Measurements from ENCODE around the gene IFT43.
A peak's percentile ranks its signal among the peaks of the same experiment; 100 is the strongest.

Gene IFT43

DNA sequence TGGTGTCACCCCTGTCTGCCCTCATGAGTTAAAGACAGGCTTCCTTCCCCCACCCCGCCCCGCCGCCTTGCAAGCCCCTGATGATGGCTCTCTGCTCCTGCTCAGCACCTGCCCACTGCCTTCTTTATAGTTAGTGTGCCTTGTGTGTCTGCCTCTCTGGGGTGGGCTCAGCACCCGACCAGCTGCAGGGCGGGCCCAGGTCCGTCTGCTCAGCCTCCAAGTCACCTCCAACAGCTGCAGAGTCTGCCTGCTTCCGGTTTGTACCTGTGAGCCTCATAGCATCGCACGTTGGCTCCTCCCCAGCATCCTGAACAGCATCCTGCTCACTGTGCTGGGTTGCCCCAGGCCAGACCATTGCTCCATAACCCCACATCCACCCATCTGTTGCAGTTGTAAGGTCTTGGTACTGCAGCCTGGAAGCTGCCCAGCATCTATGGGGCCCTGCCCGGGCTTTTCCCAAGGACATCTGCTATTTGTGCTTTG, 7.3 kb upstream of the IFT43 start:
- TF ChIP-seq EZH2phosphoT487 (IDR thresholded peaks at IDR 0.05; ENCODE audit: low read length) (no peak), EZH2 (optimal IDR thresholded peaks at IDR 0.05; ENCODE audit: low read depth, low read length) (no peak)
- TF ChIP-seq, protein P1, sequence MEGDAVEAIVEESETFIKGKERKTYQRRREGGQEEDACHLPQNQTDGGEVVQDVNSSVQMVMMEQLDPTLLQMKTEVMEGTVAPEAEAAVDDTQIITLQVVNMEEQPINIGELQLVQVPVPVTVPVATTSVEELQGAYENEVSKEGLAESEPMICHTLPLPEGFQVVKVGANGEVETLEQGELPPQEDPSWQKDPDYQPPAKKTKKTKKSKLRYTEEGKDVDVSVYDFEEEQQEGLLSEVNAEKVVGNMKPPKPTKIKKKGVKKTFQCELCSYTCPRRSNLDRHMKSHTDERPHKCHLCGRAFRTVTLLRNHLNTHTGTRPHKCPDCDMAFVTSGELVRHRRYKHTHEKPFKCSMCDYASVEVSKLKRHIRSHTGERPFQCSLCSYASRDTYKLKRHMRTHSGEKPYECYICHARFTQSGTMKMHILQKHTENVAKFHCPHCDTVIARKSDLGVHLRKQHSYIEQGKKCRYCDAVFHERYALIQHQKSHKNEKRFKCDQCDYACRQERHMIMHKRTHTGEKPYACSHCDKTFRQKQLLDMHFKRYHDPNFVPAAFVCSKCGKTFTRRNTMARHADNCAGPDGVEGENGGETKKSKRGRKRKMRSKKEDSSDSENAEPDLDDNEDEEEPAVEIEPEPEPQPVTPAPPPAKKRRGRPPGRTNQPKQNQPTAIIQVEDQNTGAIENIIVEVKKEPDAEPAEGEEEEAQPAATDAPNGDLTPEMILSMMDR (IDR thresholded peaks at IDR 0.05; ENCODE audit: low read length) = no peak
- Histone ChIP-seq H3K9me2 (replicated peaks; ENCODE audit: insufficient read depth, low read length) (no peaks in the 10 kb centered on the region), H2AFZ (ENCODE audit: low read length) (no peak overlapping the region), H4K20me1 (ENCODE audit: insufficient read depth, low read length) (no peaks in the 10 kb centered on the region), H3F3A (ENCODE audit: insufficient read depth, low read length) (no peaks in the 10 kb centered on the region), H3K36me3 (replicated peaks; ENCODE audit: insufficient read depth, low read length) (no peaks in the 10 kb centered on the region), H3K79me2 (ENCODE audit: low read length) (no peaks in the 10 kb centered on the region), H3K4me1 (ENCODE audit: low read length) (no peaks in the 10 kb centered on the region), H3K27ac (ENCODE audit: low read length) (no peak overlapping the region), H3K4me2 (ENCODE audit: low read depth, low read length) (no peak overlapping the region), H3K9me3 (replicated peaks; ENCODE audit: insufficient read depth, low read length) (no peaks in the 10 kb centered on the region), H3K4me3 (ENCODE audit: low read length) (no peak overlapping the region), H3K27me3 (replicated peaks; ENCODE audit: insufficient read depth, low read length) (no peaks in the 10 kb centered on the region), H3K9ac (ENCODE audit: low read length) (no peak overlapping the region)
- no peak for DNase-seq

- H3K79me2 ChIP-seq (ENCODE audit: low read length) = no peaks in the 10 kb centered on the region
- no peaks in the 10 kb centered on the region for H3K36me3 ChIP-seq (replicated peaks; ENCODE audit: insufficient read depth, low read length)
- no peak overlapping the region for H3K4me2 ChIP-seq (ENCODE audit: low read depth, low read length)
- H3F3A ChIP-seq (ENCODE audit: insufficient read depth, low read length) = no peaks in the 10 kb centered on the region
- no peaks in the 10 kb centered on the region for H3K9me2 ChIP-seq (replicated peaks; ENCODE audit: insufficient read depth, low read length)
- no peaks in the 10 kb centered on the region for H4K20me1 ChIP-seq (ENCODE audit: insufficient read depth, low read length)
- no peaks in the 10 kb centered on the region for H3K27me3 ChIP-seq (replicated peaks; ENCODE audit: insufficient read depth, low read length)
- H3K27ac ChIP-seq (ENCODE audit: low read length) = no peak overlapping the region
- H3K9me3 ChIP-seq (replicated peaks; ENCODE audit: insufficient read depth, low read length) = no peaks in the 10 kb centered on the region
- H3K9ac ChIP-seq (ENCODE audit: low read length) = no peak overlapping the region
- H2AFZ ChIP-seq (ENCODE audit: low read length) = no peak overlapping the region
- TF ChIP-seq, protein P1 (IDR thresholded peaks at IDR 0.05; ENCODE audit: low read length) = peak; percentile 25; the same call in 1 of the 2 replicates
- no peak for TF ChIP-seq EZH2phosphoT487 (IDR thresholded peaks at IDR 0.05; ENCODE audit: low read length)
- no peak overlapping the region for H3K4me3 ChIP-seq (ENCODE audit: low read length)
- H3K4me1 ChIP-seq (ENCODE audit: low read length) = no peaks in the 10 kb centered on the region
- DNase-seq = no peak
These were observed 6.4 kb upstream of the IFT43 start for GRCh38 chr14:75979071-75979571.

DNA sequence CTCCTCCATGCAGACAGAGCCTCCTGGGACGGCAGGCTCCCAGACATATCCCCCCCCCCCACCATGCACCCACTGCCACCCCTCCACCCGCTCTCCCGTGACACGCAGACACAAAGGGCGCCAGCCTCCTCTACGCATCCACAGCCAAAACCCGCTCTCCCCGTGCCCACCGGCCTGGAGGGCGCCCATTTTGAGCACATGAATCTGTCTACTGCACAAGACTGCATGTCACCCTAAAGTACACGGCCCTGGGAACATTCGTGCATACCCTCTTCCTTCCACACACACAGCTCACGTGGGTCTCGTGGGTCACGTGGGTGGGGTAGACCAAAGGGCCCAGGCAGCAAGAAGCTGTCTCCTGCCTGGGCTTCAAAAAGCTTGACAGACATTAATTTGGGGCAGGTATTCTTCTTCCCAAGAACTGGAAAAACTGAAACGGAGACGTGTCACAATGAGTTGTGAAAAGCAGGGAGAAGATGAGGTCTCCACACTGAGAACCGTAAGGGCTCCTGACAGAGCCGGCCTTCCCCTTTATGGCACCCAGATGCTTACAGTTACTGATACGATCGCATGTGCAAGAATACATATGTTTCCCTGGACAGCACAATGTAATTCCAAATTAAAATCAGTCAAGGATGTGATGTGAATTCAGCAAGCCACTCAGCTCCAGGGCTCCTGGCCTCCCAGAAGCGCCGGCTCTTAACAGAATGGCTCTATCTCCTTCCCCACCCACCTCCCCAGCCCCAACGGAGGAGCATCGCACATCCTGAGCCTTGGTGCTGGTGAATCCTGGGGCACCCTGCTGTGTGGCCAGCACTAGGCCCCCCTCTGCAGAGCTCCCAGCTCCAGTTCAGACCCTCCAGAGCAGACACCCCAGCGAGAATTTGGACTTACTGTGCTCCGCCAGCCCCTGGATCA, 5.7 kb upstream of the IFT43 start:
- no peaks in the 10 kb centered on the region for H3F3A ChIP-seq (ENCODE audit: insufficient read depth, low read length)
- H3K4me1 ChIP-seq (ENCODE audit: low read length) = no peaks in the 10 kb centered on the region
- no peaks in the 10 kb centered on the region for H3K36me3 ChIP-seq (replicated peaks; ENCODE audit: insufficient read depth, low read length)
- H3K4me2 ChIP-seq (ENCODE audit: low read depth, low read length) = no peak overlapping the region
- DNase-seq = no peak
- no peak overlapping the region for H3K27ac ChIP-seq (ENCODE audit: low read length)
- H3K9me3 ChIP-seq (replicated peaks; ENCODE audit: insufficient read depth, low read length) = no peaks in the 10 kb centered on the region
- H3K79me2 ChIP-seq (ENCODE audit: low read length) = no peaks in the 10 kb centered on the region
- no peaks in the 10 kb centered on the region for H3K27me3 ChIP-seq (replicated peaks; ENCODE audit: insufficient read depth, low read length)
- H3K9me2 ChIP-seq (replicated peaks; ENCODE audit: insufficient read depth, low read length) = no peaks in the 10 kb centered on the region
- no peak overlapping the region for H3K4me3 ChIP-seq (ENCODE audit: low read length)
- no peak for TF ChIP-seq EZH2phosphoT487 (IDR thresholded peaks at IDR 0.05; ENCODE audit: low read length)
- TF ChIP-seq EZH2 (optimal IDR thresholded peaks at IDR 0.05; ENCODE audit: low read depth, low read length) = no peak
- TF ChIP-seq, protein P1 (IDR thresholded peaks at IDR 0.05; ENCODE audit: low read length) = no peak
- no peaks in the 10 kb centered on the region for H4K20me1 ChIP-seq (ENCODE audit: insufficient read depth, low read length)
- no peak overlapping the region for H2AFZ ChIP-seq (ENCODE audit: low read length)
- no peak overlapping the region for H3K9ac ChIP-seq (ENCODE audit: low read length)

Measured in MM.1S (cell line).